Measurements from ENCODE around the gene DNASE1. TPM values are rescaled to one million over a fixed set of nuclear protein-coding genes. Genes with fewer than 3 reads are reported as not detected.

The DNASE1 gene
- total RNA-seq, 1 experiment from 2014 or later = 13.9 TPM

- TF ChIP-seq RELA (CRISPR knock-in tag; IDR thresholded peaks at IDR 0.05; ENCODE audit: borderline replicate concordance) (no peak), ZNF416 (CRISPR knock-in tag; IDR thresholded peaks at IDR 0.05) (no peak), TCF7 (CRISPR knock-in tag; IDR thresholded peaks at IDR 0.05; ENCODE audit: low read depth) (no peak), SOX15 (CRISPR knock-in tag; IDR thresholded peaks at IDR 0.05) (no peak), MXD4 (CRISPR knock-in tag; IDR thresholded peaks at IDR 0.05; ENCODE audit: borderline replicate concordance) (no peak), PRDM15 (CRISPR knock-in tag; IDR thresholded peaks at IDR 0.05) (no peak), TP53 (CRISPR knock-in tag; IDR thresholded peaks at IDR 0.05) (no peak), ZBTB43 (CRISPR knock-in tag; IDR thresholded peaks at IDR 0.05) (no peak)
- TF ChIP-seq, protein P1, sequence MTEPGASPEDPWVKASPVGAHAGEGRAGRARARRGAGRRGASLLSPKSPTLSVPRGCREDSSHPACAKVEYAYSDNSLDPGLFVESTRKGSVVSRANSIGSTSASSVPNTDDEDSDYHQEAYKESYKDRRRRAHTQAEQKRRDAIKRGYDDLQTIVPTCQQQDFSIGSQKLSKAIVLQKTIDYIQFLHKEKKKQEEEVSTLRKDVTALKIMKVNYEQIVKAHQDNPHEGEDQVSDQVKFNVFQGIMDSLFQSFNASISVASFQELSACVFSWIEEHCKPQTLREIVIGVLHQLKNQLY (CRISPR knock-in tag; IDR thresholded peaks at IDR 0.05) = no peak
- TF ChIP-seq, protein P2, sequence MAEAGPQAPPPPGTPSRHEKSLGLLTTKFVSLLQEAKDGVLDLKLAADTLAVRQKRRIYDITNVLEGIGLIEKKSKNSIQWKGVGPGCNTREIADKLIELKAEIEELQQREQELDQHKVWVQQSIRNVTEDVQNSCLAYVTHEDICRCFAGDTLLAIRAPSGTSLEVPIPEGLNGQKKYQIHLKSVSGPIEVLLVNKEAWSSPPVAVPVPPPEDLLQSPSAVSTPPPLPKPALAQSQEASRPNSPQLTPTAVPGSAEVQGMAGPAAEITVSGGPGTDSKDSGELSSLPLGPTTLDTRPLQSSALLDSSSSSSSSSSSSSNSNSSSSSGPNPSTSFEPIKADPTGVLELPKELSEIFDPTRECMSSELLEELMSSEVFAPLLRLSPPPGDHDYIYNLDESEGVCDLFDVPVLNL (CRISPR knock-in tag; IDR thresholded peaks at IDR 0.05; ENCODE audit: borderline replicate concordance, low read depth) = no peak
- TF ChIP-seq, protein P3, sequence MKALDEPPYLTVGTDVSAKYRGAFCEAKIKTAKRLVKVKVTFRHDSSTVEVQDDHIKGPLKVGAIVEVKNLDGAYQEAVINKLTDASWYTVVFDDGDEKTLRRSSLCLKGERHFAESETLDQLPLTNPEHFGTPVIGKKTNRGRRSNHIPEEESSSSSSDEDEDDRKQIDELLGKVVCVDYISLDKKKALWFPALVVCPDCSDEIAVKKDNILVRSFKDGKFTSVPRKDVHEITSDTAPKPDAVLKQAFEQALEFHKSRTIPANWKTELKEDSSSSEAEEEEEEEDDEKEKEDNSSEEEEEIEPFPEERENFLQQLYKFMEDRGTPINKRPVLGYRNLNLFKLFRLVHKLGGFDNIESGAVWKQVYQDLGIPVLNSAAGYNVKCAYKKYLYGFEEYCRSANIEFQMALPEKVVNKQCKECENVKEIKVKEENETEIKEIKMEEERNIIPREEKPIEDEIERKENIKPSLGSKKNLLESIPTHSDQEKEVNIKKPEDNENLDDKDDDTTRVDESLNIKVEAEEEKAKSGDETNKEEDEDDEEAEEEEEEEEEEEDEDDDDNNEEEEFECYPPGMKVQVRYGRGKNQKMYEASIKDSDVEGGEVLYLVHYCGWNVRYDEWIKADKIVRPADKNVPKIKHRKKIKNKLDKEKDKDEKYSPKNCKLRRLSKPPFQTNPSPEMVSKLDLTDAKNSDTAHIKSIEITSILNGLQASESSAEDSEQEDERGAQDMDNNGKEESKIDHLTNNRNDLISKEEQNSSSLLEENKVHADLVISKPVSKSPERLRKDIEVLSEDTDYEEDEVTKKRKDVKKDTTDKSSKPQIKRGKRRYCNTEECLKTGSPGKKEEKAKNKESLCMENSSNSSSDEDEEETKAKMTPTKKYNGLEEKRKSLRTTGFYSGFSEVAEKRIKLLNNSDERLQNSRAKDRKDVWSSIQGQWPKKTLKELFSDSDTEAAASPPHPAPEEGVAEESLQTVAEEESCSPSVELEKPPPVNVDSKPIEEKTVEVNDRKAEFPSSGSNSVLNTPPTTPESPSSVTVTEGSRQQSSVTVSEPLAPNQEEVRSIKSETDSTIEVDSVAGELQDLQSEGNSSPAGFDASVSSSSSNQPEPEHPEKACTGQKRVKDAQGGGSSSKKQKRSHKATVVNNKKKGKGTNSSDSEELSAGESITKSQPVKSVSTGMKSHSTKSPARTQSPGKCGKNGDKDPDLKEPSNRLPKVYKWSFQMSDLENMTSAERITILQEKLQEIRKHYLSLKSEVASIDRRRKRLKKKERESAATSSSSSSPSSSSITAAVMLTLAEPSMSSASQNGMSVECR (CRISPR knock-in tag; IDR thresholded peaks at IDR 0.05; ENCODE audit: borderline replicate concordance) = no peak
- TF ChIP-seq, protein P4, sequence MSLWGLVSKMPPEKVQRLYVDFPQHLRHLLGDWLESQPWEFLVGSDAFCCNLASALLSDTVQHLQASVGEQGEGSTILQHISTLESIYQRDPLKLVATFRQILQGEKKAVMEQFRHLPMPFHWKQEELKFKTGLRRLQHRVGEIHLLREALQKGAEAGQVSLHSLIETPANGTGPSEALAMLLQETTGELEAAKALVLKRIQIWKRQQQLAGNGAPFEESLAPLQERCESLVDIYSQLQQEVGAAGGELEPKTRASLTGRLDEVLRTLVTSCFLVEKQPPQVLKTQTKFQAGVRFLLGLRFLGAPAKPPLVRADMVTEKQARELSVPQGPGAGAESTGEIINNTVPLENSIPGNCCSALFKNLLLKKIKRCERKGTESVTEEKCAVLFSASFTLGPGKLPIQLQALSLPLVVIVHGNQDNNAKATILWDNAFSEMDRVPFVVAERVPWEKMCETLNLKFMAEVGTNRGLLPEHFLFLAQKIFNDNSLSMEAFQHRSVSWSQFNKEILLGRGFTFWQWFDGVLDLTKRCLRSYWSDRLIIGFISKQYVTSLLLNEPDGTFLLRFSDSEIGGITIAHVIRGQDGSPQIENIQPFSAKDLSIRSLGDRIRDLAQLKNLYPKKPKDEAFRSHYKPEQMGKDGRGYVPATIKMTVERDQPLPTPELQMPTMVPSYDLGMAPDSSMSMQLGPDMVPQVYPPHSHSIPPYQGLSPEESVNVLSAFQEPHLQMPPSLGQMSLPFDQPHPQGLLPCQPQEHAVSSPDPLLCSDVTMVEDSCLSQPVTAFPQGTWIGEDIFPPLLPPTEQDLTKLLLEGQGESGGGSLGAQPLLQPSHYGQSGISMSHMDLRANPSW (CRISPR knock-in tag; conservative IDR thresholded peaks at IDR 0.05; ENCODE audit: low read depth) = no peak
These were observed 47.6 kb downstream of the DNASE1 start (continued) for GRCh38 chr16:3702082-3702481.

Measured in WTC11 (cell line).